ENCODE results near the gene NTN4.
"Not testable (repeated sequence)": the region's sequence is repeated elsewhere in the genome, so short reads cannot be mapped to it uniquely, and the experiment has no call there.

Gene NTN4

GRCh38 chr12:95687937-95688336, 102.6 kb downstream of the NTN4 start:
- TF ChIP-seq, protein P1, sequence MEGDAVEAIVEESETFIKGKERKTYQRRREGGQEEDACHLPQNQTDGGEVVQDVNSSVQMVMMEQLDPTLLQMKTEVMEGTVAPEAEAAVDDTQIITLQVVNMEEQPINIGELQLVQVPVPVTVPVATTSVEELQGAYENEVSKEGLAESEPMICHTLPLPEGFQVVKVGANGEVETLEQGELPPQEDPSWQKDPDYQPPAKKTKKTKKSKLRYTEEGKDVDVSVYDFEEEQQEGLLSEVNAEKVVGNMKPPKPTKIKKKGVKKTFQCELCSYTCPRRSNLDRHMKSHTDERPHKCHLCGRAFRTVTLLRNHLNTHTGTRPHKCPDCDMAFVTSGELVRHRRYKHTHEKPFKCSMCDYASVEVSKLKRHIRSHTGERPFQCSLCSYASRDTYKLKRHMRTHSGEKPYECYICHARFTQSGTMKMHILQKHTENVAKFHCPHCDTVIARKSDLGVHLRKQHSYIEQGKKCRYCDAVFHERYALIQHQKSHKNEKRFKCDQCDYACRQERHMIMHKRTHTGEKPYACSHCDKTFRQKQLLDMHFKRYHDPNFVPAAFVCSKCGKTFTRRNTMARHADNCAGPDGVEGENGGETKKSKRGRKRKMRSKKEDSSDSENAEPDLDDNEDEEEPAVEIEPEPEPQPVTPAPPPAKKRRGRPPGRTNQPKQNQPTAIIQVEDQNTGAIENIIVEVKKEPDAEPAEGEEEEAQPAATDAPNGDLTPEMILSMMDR (IDR thresholded peaks at IDR 0.05; ENCODE audit: insufficient read depth, low read length, missing control alignments), result no peak
- ChIA-PET CTCF (no interaction called here), POLR2A (no interaction called here)
- no peak overlapping the region for H3K4me3 ChIP-seq (ENCODE audit: low read depth, low read length)
- no peak for DNase-seq (ENCODE audit: low read depth, low spot score)

GRCh38 chr12:95683418-95683817, 107.1 kb downstream of the NTN4 start:
- ChIA-PET POLR2A (no interaction called here), CTCF (no interaction called here)
- TF ChIP-seq, protein P1 (IDR thresholded peaks at IDR 0.05; ENCODE audit: insufficient read depth, low read length, missing control alignments), result no peak
- no peak for DNase-seq (ENCODE audit: low read depth, low spot score)
- no peak overlapping the region for H3K4me3 ChIP-seq (ENCODE audit: low read depth, low read length)

- ChIA-PET POLR2A (no interaction called here), CTCF (no interaction called here)
- no peak overlapping the region for H3K4me3 ChIP-seq (ENCODE audit: low read depth, low read length)
- TF ChIP-seq, protein P1 (IDR thresholded peaks at IDR 0.05; ENCODE audit: insufficient read depth, low read length, missing control alignments), result no peak
- DNase-seq (ENCODE audit: low read depth, low spot score), result no peak
These were observed 109.3 kb downstream of the NTN4 start for GRCh38 chr12:95681210-95681765.

- ChIA-PET CTCF (interaction anchor here (1.6 kb wide), 1 partner anchor 11 kb away, joined by 5 read pairs; no protein-coding TSS in a partner anchor), POLR2A (no interaction called here)
- TF ChIP-seq, protein P1 (IDR thresholded peaks at IDR 0.05; ENCODE audit: insufficient read depth, low read length, missing control alignments), result no peak
- no peak for DNase-seq (ENCODE audit: low read depth, low spot score)
- no peak overlapping the region for H3K4me3 ChIP-seq (ENCODE audit: low read depth, low read length)
These were observed 111.9 kb downstream of the NTN4 start for GRCh38 chr12:95678684-95679083.

DNA sequence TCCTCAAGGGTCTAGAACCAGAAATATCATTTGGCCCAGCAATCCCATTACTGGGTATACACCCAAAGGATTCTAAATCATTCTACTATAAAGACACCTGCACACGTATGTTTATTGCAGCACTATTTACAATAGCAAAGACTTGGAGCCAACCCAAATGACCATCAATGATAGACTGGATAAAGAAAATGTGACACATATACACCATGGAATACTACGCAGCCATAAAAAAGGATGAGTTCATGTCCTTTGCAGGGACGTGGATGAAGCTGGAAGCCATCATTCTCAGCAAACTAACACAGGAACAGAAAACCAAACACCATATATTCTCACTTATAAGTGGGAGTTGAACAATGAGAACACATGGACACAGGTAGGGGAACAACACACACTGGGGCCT, 112.8 kb downstream of the NTN4 start:
- POLR2A ChIA-PET; DNase-seq (ENCODE audit: low read depth, low spot score); H3K4me3 ChIP-seq (ENCODE audit: low read depth, low read length): not testable (repeated sequence)
- CTCF ChIA-PET, result interaction anchor here (1.6 kb wide), 1 partner anchor 10 kb away, joined by 5 read pairs; no protein-coding TSS in a partner anchor

DNA sequence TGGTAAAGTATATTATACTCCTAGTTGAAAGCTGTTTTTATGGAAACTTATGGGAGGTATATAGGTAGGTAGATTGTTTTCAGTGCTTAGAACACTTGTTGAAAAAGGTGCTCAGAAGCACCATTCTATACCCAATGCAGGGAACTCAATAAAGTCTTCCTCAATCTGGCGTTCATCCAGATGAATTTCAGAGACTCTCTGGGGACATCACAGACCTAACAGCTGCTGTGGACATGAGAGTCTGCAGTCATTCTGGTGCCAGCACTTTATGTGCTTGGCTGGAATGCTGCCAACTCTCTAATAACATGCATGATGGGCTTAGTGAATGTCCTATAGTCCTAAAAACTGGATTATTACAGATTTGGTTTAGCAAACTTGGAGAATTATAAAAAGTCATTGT, 115.9 kb downstream of the NTN4 start:
- POLR2A ChIA-PET, result no interaction called here

More for the DNA sequence above, 115.9 kb downstream of the NTN4 start:
- no peak for DNase-seq (ENCODE audit: low read depth, low spot score)
- TF ChIP-seq, protein P1 (IDR thresholded peaks at IDR 0.05; ENCODE audit: insufficient read depth, low read length, missing control alignments), result no peak
- CTCF ChIA-PET, result interaction anchor here (2.3 to 2.7 kb wide), 2 partner anchors 8 to 141 kb away, joined by 6 to 7 read pairs; no protein-coding TSS in a partner anchor
- no peak overlapping the region for H3K4me3 ChIP-seq (ENCODE audit: low read depth, low read length)
